ENCODE measurements around the gene NOD1.

- TF ChIP-seq EZH2 (IDR thresholded peaks at IDR 0.05; ENCODE audit: insufficient read depth, poor library complexity, severe bottlenecking), result no peak
- TF ChIP-seq EZH2phosphoT487 (IDR thresholded peaks at IDR 0.05; ENCODE audit: insufficient read depth, low read depth), result no peak
Observed at GRCh38 chr7:30472081-30472783, 6.4 kb downstream of the NOD1 start.

Data from GM23248 (cell line).